ENCODE measurements around the gene CERS6. TPM values are rescaled to one million over a fixed set of nuclear protein-coding genes. Genes with fewer than 3 reads are reported as not detected.

CERS6 gene
- total and polyA plus RNA-seq, 2 of the 8 experiments (the other 6 are each of a cell fraction or from before 2014, with no cell fraction given), result 6.8 to 28.2 TPM

DNA sequence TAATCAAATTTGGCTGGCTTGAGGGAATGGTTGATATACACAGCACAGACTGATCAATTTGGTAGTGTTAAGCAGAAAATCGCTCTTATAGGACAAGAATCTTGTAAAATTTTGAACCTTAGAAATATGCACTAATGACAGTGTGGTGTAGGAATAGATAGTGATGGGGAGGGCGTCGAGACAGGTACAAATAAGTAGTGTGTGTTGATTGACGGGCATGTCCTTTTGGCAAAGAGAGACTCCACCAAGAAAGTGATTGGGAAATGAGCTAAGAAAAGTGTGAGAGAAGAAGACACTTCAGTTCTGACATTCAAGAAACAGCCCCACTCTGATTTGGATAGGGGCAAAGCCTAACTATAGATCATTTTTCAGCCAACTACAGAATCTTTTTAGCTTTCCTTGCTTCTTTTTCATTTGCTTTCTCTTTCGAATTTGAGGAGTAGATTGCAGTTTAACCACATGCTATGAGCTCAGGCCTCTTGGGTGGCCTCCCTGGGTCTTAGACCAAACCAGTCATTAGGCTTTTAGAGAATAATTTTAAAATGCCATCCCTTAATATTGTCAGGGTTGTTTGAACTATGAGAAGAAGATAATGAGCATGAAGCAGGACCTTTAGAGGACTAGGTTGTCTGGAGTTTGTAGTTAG is 127.1 kb downstream of the CERS6 start (continued):
- no peak for TF ChIP-seq POLR2AphosphoS5 (IDR thresholded peaks at IDR 0.05; ENCODE audit: low read depth, low read length)
